ENCODE data around the gene CDH8. TPM values are rescaled to one million over a fixed set of nuclear protein-coding genes. Genes with fewer than 3 reads are reported as not detected.

CDH8 gene
- total RNA-seq, 1 experiment from 2014 or later = 50.5 TPM

DNA sequence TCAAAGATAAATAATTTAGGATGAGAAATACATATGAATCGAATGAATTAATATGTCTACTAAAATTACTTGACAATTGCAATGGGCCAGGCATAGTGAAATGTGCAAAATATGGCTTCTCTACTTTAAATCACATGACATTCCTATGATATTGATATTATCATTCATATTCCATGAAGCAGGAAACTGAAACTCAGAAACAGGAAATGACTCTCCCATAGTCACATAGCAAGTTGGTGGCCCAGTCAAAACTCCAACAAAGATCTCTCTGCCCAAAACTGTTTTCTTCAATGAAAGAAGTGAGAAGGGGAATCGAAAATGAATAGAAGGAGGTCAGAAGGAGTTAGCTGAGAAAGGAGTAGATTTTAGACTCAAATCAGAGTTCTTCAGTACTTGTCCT is 272.2 kb downstream of the CDH8 start:
- no TSS peak for BruUV-seq (replicated peaks)
- Histone ChIP-seq H3K27me3 (replicated peaks; ENCODE audit: insufficient read depth, low read depth, low read length, poor library complexity) (no peaks in the 10 kb centered on the region), H3K4me1 (ENCODE audit: insufficient read depth, low read length, poor library complexity, severe bottlenecking) (peaks cover 15% of the 10 kb centered on the region), H3K36me3 (ENCODE audit: insufficient read depth, low read length, poor library complexity, severe bottlenecking) (no peaks in the 10 kb centered on the region), H3K27ac (ENCODE audit: low read depth, low read length, poor library complexity, severe bottlenecking) (no peak overlapping the region), H3K4me3 (ENCODE audit: low read depth, low read length, poor library complexity, severe bottlenecking) (no peak overlapping the region), H3K9me3 (ENCODE audit: low read depth, low read length, poor library complexity, severe bottlenecking) (no peaks in the 10 kb centered on the region)
- POLR2A ChIA-PET (ENCODE audit: low non-redundant PET) = no interaction called here
- CTCF ChIA-PET = no interaction called here
- intact Hi-C loops (cut with micrococcal nuclease; ENCODE audit: unreplicated experiment) = no loop called here
- no peak for TF ChIP-seq CTCF (conservative IDR thresholded peaks at IDR 0.05; ENCODE audit: low read depth, low read length)
- no peak for TF ChIP-seq EZH2 (IDR thresholded peaks at IDR 0.05; ENCODE audit: borderline replicate concordance, low read depth, low read length, poor library complexity, severe bottlenecking)
- DNase-seq (ENCODE audit: low spot score) = peak; percentile 29

- no peaks in the 10 kb centered on the region for H3K27me3 ChIP-seq (replicated peaks; ENCODE audit: insufficient read depth, low read depth, low read length, poor library complexity)
- CTCF ChIA-PET = no interaction called here
Measured at GRCh38 chr16:61763013-61763412, 273.2 kb downstream of the CDH8 start.

DNA sequence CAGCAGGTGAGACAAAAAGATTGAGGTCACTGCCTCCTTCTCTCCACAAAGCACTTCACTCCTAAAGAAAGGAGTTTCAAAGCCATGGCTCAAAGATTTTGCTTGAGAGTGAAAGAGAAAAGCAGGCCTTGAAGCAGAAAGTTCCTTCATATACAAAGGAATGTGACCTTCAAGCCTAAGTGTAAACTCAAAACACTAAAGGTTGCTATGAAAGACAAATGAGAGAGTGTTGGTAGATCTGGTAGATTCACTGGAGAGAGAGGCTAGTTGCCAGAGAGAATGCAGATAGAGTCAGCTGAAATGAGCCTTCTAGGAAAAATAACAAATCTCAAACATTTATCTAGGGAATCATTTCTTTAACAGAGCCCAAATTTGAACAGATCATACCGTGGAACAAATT is 305.2 kb downstream of the CDH8 start:
- DNase-seq (ENCODE audit: low spot score) = no peak
- intact Hi-C loops (cut with micrococcal nuclease; ENCODE audit: unreplicated experiment) = no loop called here
- Histone ChIP-seq H3K9me3 (ENCODE audit: low read depth, low read length, poor library complexity, severe bottlenecking) (no peaks in the 10 kb centered on the region), H3K27me3 (replicated peaks; ENCODE audit: insufficient read depth, low read depth, low read length, poor library complexity) (no peaks in the 10 kb centered on the region), H3K27ac (ENCODE audit: low read depth, low read length, poor library complexity, severe bottlenecking) (no peak overlapping the region), H3K4me3 (ENCODE audit: low read depth, low read length, poor library complexity, severe bottlenecking) (no peak overlapping the region), H3K4me1 (ENCODE audit: insufficient read depth, low read length, poor library complexity, severe bottlenecking) (no peaks in the 10 kb centered on the region), H3K36me3 (ENCODE audit: insufficient read depth, low read length, poor library complexity, severe bottlenecking) (no peaks in the 10 kb centered on the region)
- TF ChIP-seq EZH2 (IDR thresholded peaks at IDR 0.05; ENCODE audit: borderline replicate concordance, low read depth, low read length, poor library complexity, severe bottlenecking) = no peak
- TF ChIP-seq CTCF (conservative IDR thresholded peaks at IDR 0.05; ENCODE audit: low read depth, low read length) = no peak
- ChIA-PET POLR2A (ENCODE audit: low non-redundant PET) (no interaction called here), CTCF (no interaction called here)
- no TSS peak for BruUV-seq (replicated peaks)

More at GRCh38 chr16:61763013-61763412, 273.2 kb downstream of the CDH8 start:
- TF ChIP-seq EZH2 (IDR thresholded peaks at IDR 0.05; ENCODE audit: borderline replicate concordance, low read depth, low read length, poor library complexity, severe bottlenecking) (no peak), CTCF (conservative IDR thresholded peaks at IDR 0.05; ENCODE audit: low read depth, low read length) (no peak)
- peak; percentile 11 for DNase-seq (ENCODE audit: low spot score)
- POLR2A ChIA-PET (ENCODE audit: low non-redundant PET) = no interaction called here
- no TSS peak for BruUV-seq (replicated peaks)
- H3K27ac ChIP-seq (ENCODE audit: low read depth, low read length, poor library complexity, severe bottlenecking) = no peak overlapping the region
- H3K4me3 ChIP-seq (ENCODE audit: low read depth, low read length, poor library complexity, severe bottlenecking) = no peak overlapping the region
- no peaks in the 10 kb centered on the region for H3K36me3 ChIP-seq (ENCODE audit: insufficient read depth, low read length, poor library complexity, severe bottlenecking)
- peaks cover 16% of the 10 kb centered on the region for H3K4me1 ChIP-seq (ENCODE audit: insufficient read depth, low read length, poor library complexity, severe bottlenecking)
- intact Hi-C loops (cut with micrococcal nuclease; ENCODE audit: unreplicated experiment) = no loop called here
- H3K9me3 ChIP-seq (ENCODE audit: low read depth, low read length, poor library complexity, severe bottlenecking) = no peaks in the 10 kb centered on the region

Data from A673 (cell line).